Measurements from ENCODE around the gene PANK2. TPM values are rescaled to one million over a fixed set of nuclear protein-coding genes. Genes with fewer than 3 reads are reported as not detected.
A peak's percentile ranks its signal among the peaks of the same experiment; 100 is the strongest.
"Not testable (repeated sequence)": the region's sequence is repeated elsewhere in the genome, so short reads cannot be mapped to it uniquely, and the experiment has no call there.

Gene PANK2
- 10 to 100 TPM; 32.8 to 38.6 (median 36.6) TPM for polyA plus RNA-seq (ENCODE audit: insufficient read length in 3 of 3)
- long read RNA-seq, donor 1, transcript PANK2-210 (1 exons, 661 nt) = major isoform, 15 of 27 reads
- long read RNA-seq, donor 1, transcript PANK2-201 (7 exons, 2,280 nt) = minor isoform, 6 of 27 reads
- long read RNA-seq, donor 1, transcript PANK2-202 (7 exons, 1,843 nt) = minor isoform, 5 of 27 reads
- long read RNA-seq, donor 1, partial matches to known transcripts = 0 of 27 reads
- long read RNA-seq, donor 1, other reads (novel, unspliced or antisense) = 0 of 27 reads
- long read RNA-seq, donor 2, transcript PANK2-201 (7 exons, 2,280 nt) = minor isoform, 7 of 25 reads
- long read RNA-seq, donor 2, transcript PANK2-210 (1 exons, 661 nt) = major isoform, 16 of 25 reads
- long read RNA-seq, donor 2, partial matches to known transcripts = 0 of 25 reads
- long read RNA-seq, donor 2, other reads (novel, unspliced or antisense) = 0 of 25 reads
- long read RNA-seq, donor 3, transcript PANK2-210 (1 exons, 661 nt) = major isoform, 14 of 29 reads
- long read RNA-seq, donor 3, partial matches to known transcripts = 9 of 29 reads
- long read RNA-seq, donor 3, other reads (novel, unspliced or antisense) = 0 of 29 reads
- long read RNA-seq, donor 4, transcript PANK2-210 (1 exons, 661 nt) = major isoform, 16 of 23 reads
- long read RNA-seq, donor 4, transcript PANK2-201 (7 exons, 2,280 nt) = minor isoform, 6 of 23 reads
- long read RNA-seq, donor 4, partial matches to known transcripts = 0 of 23 reads
- long read RNA-seq, donor 4, other reads (novel, unspliced or antisense) = 0 of 23 reads
- long read RNA-seq, donor 5, transcript PANK2-201 (7 exons, 2,280 nt) = minor isoform, 7 of 53 reads
- long read RNA-seq, donor 5, transcript PANK2-210 (1 exons, 661 nt) = major isoform, 33 of 53 reads
- long read RNA-seq, donor 5, transcript PANK2-202 (7 exons, 1,843 nt) = minor isoform, 5 of 53 reads
- long read RNA-seq, donor 5, partial matches to known transcripts = 7 of 53 reads
- long read RNA-seq, donor 5, other reads (novel, unspliced or antisense) = 0 of 53 reads
- long read RNA-seq, donor 6, transcript PANK2-210 (1 exons, 661 nt) = major isoform, 17 of 21 reads
- long read RNA-seq, donor 6, partial matches to known transcripts = 0 of 21 reads
- long read RNA-seq, donor 6, other reads (novel, unspliced or antisense) = 0 of 21 reads
- long read RNA-seq, donor 7, transcript PANK2-202 (7 exons, 1,843 nt) = minor isoform, 5 of 31 reads
- long read RNA-seq, donor 7, transcript PANK2-210 (1 exons, 661 nt) = major isoform, 24 of 31 reads
- long read RNA-seq, donor 7, partial matches to known transcripts = 0 of 31 reads
- long read RNA-seq, donor 7, other reads (novel, unspliced or antisense) = 0 of 31 reads
- long read RNA-seq, donor 8, transcript PANK2-210 (1 exons, 661 nt) = major isoform, 41 of 53 reads
- long read RNA-seq, donor 8, transcript PANK2-202 (7 exons, 1,843 nt) = minor isoform, 5 of 53 reads
- long read RNA-seq, donor 8, partial matches to known transcripts = 6 of 53 reads
- long read RNA-seq, donor 8, other reads (novel, unspliced or antisense) = 0 of 53 reads
- long read RNA-seq, donor 9, transcript PANK2-202 (7 exons, 1,843 nt) = minor isoform, 7 of 35 reads
- long read RNA-seq, donor 9, transcript PANK2-210 (1 exons, 661 nt) = major isoform, 25 of 35 reads
- long read RNA-seq, donor 9, partial matches to known transcripts = 0 of 35 reads
- long read RNA-seq, donor 9, other reads (novel, unspliced or antisense) = 0 of 35 reads
- long read RNA-seq, donor 10, transcript PANK2-210 (1 exons, 661 nt) = major isoform, 12 of 27 reads
- long read RNA-seq, donor 10, partial matches to known transcripts = 8 of 27 reads
- long read RNA-seq, donor 10, other reads (novel, unspliced or antisense) = 0 of 27 reads
- long read RNA-seq, donor 11, transcript PANK2-210 (1 exons, 661 nt) = major isoform, 8 of 12 reads
- long read RNA-seq, donor 11, partial matches to known transcripts = 0 of 12 reads
- long read RNA-seq, donor 11, other reads (novel, unspliced or antisense) = 0 of 12 reads
- long read RNA-seq, donor 12, transcript PANK2-210 (1 exons, 661 nt) = major isoform, 6 of 6 reads
- long read RNA-seq, donor 12, partial matches to known transcripts = 0 of 6 reads
- long read RNA-seq, donor 12, other reads (novel, unspliced or antisense) = 0 of 6 reads
- long read RNA-seq, donor 13, transcript PANK2-210 (1 exons, 661 nt) = major isoform, 23 of 42 reads
- long read RNA-seq, donor 13, transcript PANK2-202 (7 exons, 1,843 nt) = minor isoform, 7 of 42 reads
- long read RNA-seq, donor 13, transcript PANK2-201 (7 exons, 2,280 nt) = minor isoform, 7 of 42 reads
- long read RNA-seq, donor 13, partial matches to known transcripts = 0 of 42 reads
- long read RNA-seq, donor 13, other reads (novel, unspliced or antisense) = 5 of 42 reads
- long read RNA-seq, donor 14, full-length matches to known transcripts = 12 of 24 reads
- long read RNA-seq, donor 14, partial matches to known transcripts = 12 of 24 reads
- long read RNA-seq, donor 14, other reads (novel, unspliced or antisense) = 0 of 24 reads
- long read RNA-seq, donor 15, transcript PANK2-210 (1 exons, 661 nt) = major isoform, 12 of 13 reads
- long read RNA-seq, donor 15, partial matches to known transcripts = 0 of 13 reads
- long read RNA-seq, donor 15, other reads (novel, unspliced or antisense) = 0 of 13 reads
- long read RNA-seq, donor 16, transcript PANK2-201 (7 exons, 2,280 nt) = minor isoform, 13 of 71 reads
- long read RNA-seq, donor 16, transcript PANK2-210 (1 exons, 661 nt) = major isoform, 46 of 71 reads
- long read RNA-seq, donor 16, transcript PANK2-202 (7 exons, 1,843 nt) = minor isoform, 5 of 71 reads
- long read RNA-seq, donor 16, partial matches to known transcripts = 7 of 71 reads
- long read RNA-seq, donor 16, other reads (novel, unspliced or antisense) = 0 of 71 reads

DNA sequence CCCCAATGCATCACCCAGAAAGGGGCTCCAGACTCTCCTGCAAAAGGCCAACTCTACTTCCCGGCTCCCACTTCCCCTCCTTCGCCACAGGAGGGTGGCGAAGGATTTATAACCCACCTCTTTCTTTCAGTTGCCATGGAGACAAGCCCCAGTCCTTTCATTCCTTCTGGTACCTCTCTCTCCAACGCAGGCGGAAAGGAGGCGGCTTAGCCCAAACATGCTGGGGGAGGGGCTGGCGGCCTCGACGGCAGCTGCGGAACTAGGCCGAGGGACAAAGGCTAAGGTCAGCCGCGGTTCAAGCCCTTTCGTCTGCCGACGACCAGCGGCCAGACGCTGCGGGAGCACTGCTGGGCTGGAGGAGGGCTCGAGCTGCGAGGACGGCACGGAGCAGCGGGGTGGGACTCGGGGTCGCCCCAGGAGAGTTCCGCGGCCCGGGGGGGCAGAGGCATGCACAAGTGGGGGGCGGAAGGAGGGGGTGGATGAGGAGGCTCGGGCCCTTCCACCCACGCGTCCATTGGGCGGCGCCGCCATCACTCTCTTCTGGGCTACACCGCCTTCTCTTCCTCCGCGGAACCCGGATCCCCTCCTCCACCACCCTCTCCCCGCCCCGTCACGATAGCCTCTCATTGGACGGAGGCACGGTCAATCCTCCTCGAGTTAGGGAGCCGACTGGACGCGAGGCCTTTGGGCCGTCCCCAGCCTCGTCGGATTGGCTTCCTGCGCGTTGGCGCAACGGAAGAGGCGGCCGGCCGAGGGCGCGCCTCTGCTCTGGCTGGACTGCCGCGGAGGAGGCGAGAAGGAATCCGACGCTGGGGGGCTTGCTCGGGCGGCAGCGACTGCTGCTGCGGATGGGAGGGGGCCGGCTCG is at the start of gene PANK2:
Gene PANK2, plus strand, starts transcription at position 766 of the 867 bp plus-strand sequence.
- DNase-seq (ENCODE audit: extremely low read depth in 1 of 11, low read depth in 9 of 11, low spot score in 4 of 11) = peak; percentile 97 to 99 (median 99)

DNA sequence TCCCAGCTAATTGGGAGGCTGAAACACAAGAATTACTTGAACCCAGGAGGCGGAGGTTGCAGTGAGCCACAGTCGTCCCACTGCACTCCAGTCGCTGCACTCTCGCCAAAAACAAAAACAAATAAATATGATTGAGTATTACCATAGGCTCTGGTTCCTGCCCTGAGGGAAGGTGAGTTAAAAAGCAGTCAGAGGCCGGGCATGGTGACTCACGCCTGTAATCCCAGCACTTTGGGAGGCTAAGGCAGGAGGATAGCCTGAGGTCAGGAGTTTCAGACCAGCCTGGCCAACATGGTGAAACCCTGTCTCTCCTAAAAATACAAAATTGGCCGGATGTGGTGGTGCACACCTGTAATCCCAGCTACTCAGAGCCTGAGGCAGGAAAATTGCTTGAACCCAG is 49.0 kb upstream of the PANK2 start:
- DNase-seq (ENCODE audit: extremely low read depth in 1 of 11, low read depth in 9 of 11, low spot score in 4 of 11) = not testable (repeated sequence)

DNA sequence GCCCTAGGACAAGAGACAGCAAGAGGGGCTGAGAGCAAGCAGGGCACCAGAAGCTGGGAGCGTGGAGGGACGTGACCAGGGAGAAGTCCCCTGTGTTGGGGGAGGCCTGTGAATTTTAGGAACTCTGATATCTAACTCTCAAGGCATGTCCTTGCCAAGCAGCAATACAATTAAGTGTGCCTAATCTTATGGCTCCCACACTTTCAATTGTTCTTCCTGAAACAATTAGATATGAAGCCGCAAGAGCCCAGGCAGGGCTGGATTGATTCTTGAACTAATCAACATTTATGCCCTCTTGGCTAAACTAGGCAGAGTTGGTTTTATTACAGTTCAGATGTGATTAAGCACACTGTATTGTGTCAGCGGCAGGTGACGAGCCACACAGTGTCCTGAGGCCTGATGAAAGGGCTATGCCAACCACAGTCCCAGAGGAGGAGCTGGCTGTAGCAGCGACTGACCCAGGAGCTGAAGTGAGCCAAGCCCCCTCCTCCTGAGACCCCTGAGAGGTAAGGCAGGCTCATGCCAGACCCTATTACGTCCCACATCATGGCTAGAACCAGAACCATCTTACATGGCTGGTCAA is 46.7 kb upstream of the PANK2 start:
- no peak for DNase-seq (ENCODE audit: extremely low read depth in 1 of 11, low read depth in 9 of 11, low spot score in 4 of 11)

GRCh38 chr20:3843490-3843889 is 45.7 kb upstream of the PANK2 start:
- no peak for DNase-seq (ENCODE audit: extremely low read depth in 1 of 11, low read depth in 9 of 11, low spot score in 4 of 11)

GRCh38 chr20:3843990-3844619 is 45.1 kb upstream of the PANK2 start:
- DNase-seq (ENCODE audit: extremely low read depth in 1 of 11, low read depth in 9 of 11, low spot score in 4 of 11) = not testable (repeated sequence)

- peak in 2 of 11 donors; percentile 39 to 56 for DNase-seq (ENCODE audit: extremely low read depth in 1 of 11, low read depth in 9 of 11, low spot score in 4 of 11)
These were observed 42.8 kb upstream of the PANK2 start for GRCh38 chr20:3846378-3846739.

- peak in 10 of 11 donors; percentile 59 to 86 (median 78) for DNase-seq (ENCODE audit: extremely low read depth in 1 of 11, low read depth in 9 of 11, low spot score in 4 of 11)
These were observed 42.3 kb upstream of the PANK2 start, which contains the start of gene MAVS for GRCh38 chr20:3846740-3847428. Gene MAVS, plus strand, starts transcription at chr20:3846834. Its CDS starts 7,791 bp downstream, at chr20:3854625.

GRCh38 chr20:3847429-3847940 is 41.7 kb upstream of the PANK2 start:
- DNase-seq (ENCODE audit: extremely low read depth in 1 of 11, low read depth in 9 of 11, low spot score in 4 of 11) = no peak

- DNase-seq (ENCODE audit: extremely low read depth in 1 of 11, low read depth in 9 of 11, low spot score in 4 of 11) = no peak
These were observed 40.6 kb upstream of the PANK2 start for GRCh38 chr20:3848565-3848964.

- DNase-seq (ENCODE audit: extremely low read depth in 1 of 11, low read depth in 9 of 11, low spot score in 4 of 11) = no peak
These were observed 34.7 kb upstream of the PANK2 start for GRCh38 chr20:3854462-3854871.

GRCh38 chr20:3857405-3857804 is 31.8 kb upstream of the PANK2 start:
- no peak for DNase-seq (ENCODE audit: extremely low read depth in 1 of 11, low read depth in 9 of 11, low spot score in 4 of 11)

DNA sequence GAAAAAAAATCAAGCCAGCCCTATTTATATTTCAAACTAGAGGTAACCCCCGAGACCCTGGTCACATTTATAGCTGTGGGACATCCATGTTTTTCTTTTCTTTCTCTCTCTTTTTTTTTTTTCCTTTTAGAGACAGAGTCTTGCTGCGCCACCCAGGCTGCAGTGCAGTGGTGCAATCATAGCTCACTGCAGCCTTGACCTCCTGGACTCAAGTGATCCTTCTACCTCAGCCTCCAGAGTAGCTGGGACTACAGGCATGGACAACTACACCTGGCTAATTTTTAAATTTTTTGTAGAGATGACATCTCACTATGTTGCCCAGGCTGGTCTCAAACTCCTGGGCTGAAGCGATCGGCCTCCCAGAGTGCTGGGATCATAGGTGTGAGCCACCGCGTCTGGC is 30.5 kb upstream of the PANK2 start:
- no peak for DNase-seq (ENCODE audit: extremely low read depth in 1 of 11, low read depth in 9 of 11, low spot score in 4 of 11)

- DNase-seq (ENCODE audit: extremely low read depth in 1 of 11, low read depth in 9 of 11, low spot score in 4 of 11) = no peak
These were observed 28.0 kb upstream of the PANK2 start for GRCh38 chr20:3861191-3861590.
